ENCODE measurements around the gene KCNK6.

KCNK6 gene

DNA sequence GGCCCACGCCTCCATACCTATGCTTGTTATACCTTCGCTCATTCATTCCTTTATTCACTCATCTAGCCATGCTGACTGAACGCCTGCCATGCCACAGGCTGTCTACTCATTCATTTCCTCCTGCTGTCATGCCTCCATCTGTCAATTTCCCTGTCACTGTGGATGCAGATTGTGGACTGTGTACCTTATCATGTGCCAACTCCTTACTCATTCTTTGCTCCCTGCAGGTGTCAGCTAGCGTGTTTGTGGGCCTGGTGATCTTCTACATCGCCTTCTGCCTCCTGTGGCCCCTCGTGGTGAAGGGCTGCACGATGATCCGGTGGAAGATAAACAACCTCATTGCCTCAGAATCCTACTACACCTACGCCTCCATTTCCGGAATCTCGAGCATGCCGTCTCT lies 50.7 kb downstream of the KCNK6 start:
- Mint-ChIP-seq H3K36me3 (ENCODE audit: low read depth) (peaks cover 9% of the 10 kb centered on the region), H3K4me3 (no peak overlapping the region), H3K27ac (no peak overlapping the region), H3K9me3 (no peaks in the 10 kb centered on the region), H3K4me1 (ENCODE audit: low read depth) (peaks cover 4% of the 10 kb centered on the region), H3K27me3 (peaks cover 28% of the 10 kb centered on the region)
- intact Hi-C loops (cut with micrococcal nuclease), result no loop called here

DNA sequence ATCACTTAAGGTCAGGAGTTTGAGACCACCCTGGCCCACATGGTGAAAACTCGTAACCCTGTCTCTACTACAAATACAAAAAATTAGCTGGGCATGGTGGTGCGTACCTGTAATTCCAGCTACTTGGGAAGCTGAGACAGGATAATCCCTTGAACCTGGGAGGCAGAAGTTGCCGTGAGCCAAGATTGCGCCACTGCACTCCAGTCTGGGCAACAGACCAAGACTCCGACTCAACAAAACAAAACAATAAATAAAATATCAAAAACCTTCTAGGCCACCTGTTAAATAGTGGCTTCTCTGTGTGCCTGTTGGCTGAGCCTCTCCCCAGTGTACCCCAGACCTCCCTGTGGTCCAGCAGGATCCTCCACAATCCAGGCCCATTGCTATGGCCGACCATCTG lies 51.4 kb downstream of the KCNK6 start:
- Mint-ChIP-seq H3K4me1 (ENCODE audit: low read depth) (peaks cover 12% of the 10 kb centered on the region), H3K36me3 (ENCODE audit: low read depth) (peaks cover 12% of the 10 kb centered on the region), H3K9me3 (no peaks in the 10 kb centered on the region), H3K4me3 (no peak overlapping the region), H3K27me3 (peaks cover 26% of the 10 kb centered on the region), H3K27ac (no peak overlapping the region)
- intact Hi-C loops (cut with micrococcal nuclease), result no loop called here

DNA sequence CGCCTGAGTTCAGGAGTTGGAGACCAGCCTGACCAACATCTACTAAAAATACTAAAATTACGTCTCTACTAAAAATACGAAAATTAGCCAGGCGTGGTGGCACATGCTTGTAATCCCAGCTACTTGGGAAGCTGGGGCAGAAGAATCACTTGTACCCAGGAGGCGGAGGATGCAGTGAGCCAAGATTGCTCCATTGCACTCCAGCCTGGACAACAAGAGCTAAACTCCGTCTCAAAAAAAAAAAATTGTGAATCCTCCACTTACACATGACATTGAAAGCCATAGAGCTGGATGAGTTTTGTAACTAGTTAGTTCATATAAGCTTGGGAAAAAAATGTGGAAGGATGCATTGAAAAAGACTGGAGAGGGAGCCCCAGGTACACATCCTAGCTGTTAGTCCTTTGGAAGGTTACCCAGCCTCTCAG lies 54.3 kb downstream of the KCNK6 start:
- Mint-ChIP-seq H3K27ac (peak overlapping the region; percentile 95), H3K4me1 (ENCODE audit: low read depth) (peaks cover 21% of the 10 kb centered on the region)
- intact Hi-C loops (cut with micrococcal nuclease), result loop anchor here (1.0 kb wide), 1 partner anchor 39 kb away; the partner anchor contains the start of gene CATSPERG

DNA sequence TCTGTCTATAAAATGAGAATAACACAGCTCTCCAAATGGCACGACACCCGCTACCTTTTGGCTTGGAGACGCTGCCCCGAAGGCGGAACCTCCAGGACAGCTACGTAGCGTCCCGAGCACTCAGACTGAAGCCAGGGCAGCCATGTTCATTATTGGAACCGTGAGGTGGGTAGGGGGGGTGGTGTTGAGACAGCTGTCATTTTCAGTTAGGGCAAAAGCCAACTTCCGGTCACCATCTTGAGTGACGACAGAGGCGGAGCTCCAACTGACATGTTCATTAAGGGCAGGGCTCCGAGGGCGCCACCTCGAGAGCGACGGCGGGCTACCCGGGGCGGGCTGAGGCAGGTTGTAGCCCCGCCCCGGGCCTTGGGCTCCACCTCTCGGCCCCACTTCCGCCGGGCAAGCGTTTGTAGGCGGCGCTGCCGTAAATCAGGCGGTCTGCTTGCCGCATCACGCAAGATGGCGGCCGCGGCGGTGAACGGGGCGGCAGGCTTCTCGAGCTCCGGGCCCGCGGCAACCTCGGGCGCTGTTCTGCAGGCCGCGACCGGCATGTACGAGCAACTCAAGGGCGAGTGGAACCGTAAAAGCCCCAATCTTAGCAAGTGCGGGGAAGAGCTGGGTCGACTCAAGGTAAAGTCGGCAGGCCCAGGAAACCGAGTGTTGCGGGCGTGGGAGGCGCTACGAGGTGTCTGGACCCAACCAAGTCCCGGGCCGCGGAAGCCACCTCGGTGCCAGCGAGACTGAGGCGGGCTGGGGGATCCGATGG lies 54.9 kb downstream of the KCNK6 start, which contains the start of gene PSMD8:
Gene PSMD8 (plus strand): TSS at position 240 of the 766 bp plus-strand sequence. CDS start 31 bp downstream, at position 271.
- Mint-ChIP-seq H3K9me3 (no peaks in the 10 kb centered on the region), H3K4me3 (peak within 1 kb of the TSS; percentile 92), H3K27me3 (peaks cover 12% of the 10 kb centered on the region), H3K27ac (peak within 1 kb of the TSS; percentile 95), H3K36me3 (ENCODE audit: low read depth) (peaks cover 46% of the 10 kb centered on the region), H3K4me1 (ENCODE audit: low read depth) (peaks cover 24% of the 10 kb centered on the region)
- intact Hi-C loops (cut with micrococcal nuclease), result loop anchor here (1.0 kb wide), 1 partner anchor 39 kb away; the partner anchor contains the start of gene CATSPERG

More for the DNA sequence above, 54.3 kb downstream of the KCNK6 start:
- H3K27me3 Mint-ChIP-seq, result peaks cover 13% of the 10 kb centered on the region
- H3K4me3 Mint-ChIP-seq, result peak overlapping the region; percentile 66
- H3K9me3 Mint-ChIP-seq, result no peaks in the 10 kb centered on the region
- peaks cover 40% of the 10 kb centered on the region for H3K36me3 Mint-ChIP-seq (ENCODE audit: low read depth)

DNA sequence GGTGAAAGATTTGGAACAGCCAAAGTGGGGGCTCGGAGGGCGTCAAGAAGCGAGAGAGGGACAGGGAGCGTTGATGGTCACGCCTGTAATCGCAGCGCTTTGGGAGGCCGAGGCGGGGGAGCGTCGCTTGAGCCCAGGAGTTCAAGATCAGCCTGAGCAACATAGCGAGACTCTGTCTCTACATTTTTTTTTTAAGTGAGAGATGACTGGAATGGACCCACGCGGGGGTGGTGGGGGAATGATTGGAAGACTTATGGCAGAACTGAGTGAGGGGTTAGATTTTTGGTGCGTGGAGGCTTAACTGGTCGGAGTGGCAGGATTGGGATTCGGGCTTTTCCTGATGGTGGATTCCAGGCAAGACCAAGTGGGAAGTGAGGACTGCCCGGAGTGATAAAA lies 55.5 kb downstream of the KCNK6 start:
- peaks cover 26% of the 10 kb centered on the region for H3K4me1 Mint-ChIP-seq (ENCODE audit: low read depth)
- H3K9me3 Mint-ChIP-seq, result no peaks in the 10 kb centered on the region
- H3K27ac Mint-ChIP-seq, result peak overlapping the region; percentile 95
- peaks cover 10% of the 10 kb centered on the region for H3K27me3 Mint-ChIP-seq
- intact Hi-C loops (cut with micrococcal nuclease), result no loop called here
- H3K4me3 Mint-ChIP-seq, result peak overlapping the region; percentile 92
- H3K36me3 Mint-ChIP-seq (ENCODE audit: low read depth), result peaks cover 52% of the 10 kb centered on the region

DNA sequence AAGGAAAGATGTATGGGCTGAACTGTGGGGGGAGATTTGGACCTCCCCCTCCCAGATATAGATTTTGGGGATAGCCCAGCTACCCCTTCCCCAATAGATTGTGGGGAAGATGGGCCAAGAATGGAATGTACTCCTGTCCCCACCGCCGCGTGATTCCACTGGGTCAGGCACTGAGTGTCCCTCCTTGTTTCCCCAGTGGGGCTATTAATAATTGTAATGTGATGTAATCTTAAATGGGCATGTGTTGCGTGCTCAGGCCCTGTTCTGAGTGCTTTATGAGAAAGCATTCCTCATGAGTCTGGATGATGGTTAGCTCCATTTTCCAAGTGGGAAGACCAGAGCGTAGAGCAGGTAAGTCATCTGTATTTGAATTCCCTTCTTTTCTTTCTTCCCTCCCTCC lies 56.1 kb downstream of the KCNK6 start:
- Mint-ChIP-seq H3K4me1 (ENCODE audit: low read depth) (peaks cover 26% of the 10 kb centered on the region), H3K36me3 (ENCODE audit: low read depth) (peaks cover 58% of the 10 kb centered on the region), H3K4me3 (peak overlapping the region; percentile 92), H3K27ac (peak overlapping the region; percentile 95), H3K27me3 (peaks cover 5% of the 10 kb centered on the region), H3K9me3 (no peaks in the 10 kb centered on the region)
- intact Hi-C loops (cut with micrococcal nuclease), result no loop called here

DNA sequence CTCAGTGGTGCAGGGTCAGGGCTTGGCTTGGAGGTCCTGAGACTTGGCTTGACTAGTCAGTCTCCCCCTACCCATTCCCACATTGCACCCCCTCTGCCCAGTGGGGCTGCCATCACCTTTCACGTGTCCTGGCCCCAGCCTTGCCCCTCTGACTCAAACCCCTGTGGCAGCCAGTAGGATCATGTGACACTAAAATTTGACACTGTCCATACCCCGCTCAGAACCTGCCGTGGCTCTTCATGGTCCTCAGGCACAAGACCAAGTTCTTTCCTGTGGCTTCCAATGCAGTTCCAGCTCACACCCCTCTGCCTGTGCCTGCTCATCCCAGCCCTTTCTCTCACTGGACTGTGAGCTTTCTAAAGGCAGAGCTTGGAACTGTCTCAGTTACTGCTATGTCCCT lies 56.9 kb downstream of the KCNK6 start:
- intact Hi-C loops (cut with micrococcal nuclease), result no loop called here
- Mint-ChIP-seq H3K27me3 (peaks cover 4% of the 10 kb centered on the region), H3K9me3 (no peaks in the 10 kb centered on the region), H3K36me3 (ENCODE audit: low read depth) (peaks cover 67% of the 10 kb centered on the region), H3K4me1 (ENCODE audit: low read depth) (peaks cover 26% of the 10 kb centered on the region), H3K27ac (no peak overlapping the region), H3K4me3 (peak overlapping the region; percentile 39)

DNA sequence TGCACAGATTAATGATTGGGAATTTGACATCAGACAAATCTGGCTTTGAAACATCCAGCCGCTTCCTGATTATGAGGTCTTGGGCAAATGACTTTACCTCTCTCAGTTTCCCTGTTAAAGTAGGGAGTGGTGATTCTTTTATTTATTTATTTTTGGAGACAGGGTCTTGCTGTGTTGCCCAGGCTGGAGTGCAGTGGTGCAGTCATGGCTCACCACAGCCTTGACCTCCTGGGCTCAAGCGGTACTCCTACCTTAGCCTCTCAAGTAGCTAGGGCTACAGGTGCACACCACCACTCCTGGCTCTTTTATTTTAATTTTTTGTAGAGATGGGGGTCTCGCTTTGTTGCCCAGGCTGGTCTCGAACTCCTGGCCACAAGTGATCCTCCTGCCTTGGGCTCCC lies 57.4 kb downstream of the KCNK6 start:
- Mint-ChIP-seq H3K9me3 (no peaks in the 10 kb centered on the region), H3K4me1 (ENCODE audit: low read depth) (peaks cover 26% of the 10 kb centered on the region), H3K27me3 (peaks cover 4% of the 10 kb centered on the region), H3K27ac (no peak overlapping the region), H3K4me3 (no peak overlapping the region), H3K36me3 (ENCODE audit: low read depth) (peaks cover 71% of the 10 kb centered on the region)
- intact Hi-C loops (cut with micrococcal nuclease), result no loop called here

DNA sequence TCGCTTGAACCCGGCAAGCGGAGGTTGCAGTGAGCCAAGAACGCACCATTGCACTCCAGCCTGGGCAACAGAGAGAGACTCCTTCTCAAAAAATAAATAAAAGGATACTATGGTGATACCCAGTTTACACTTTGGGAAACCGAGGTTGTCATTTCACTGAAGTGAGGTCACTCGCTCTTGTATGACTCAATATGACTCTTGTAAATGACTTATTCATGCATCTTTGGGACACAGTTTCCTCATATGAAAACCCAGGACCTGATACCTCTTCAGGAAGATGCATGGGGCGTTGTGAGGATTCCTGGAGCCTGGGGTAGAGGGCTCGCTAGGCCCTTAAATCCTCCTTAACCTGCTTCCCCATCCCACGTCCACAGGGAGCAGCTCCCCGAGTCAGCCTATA lies 59.2 kb downstream of the KCNK6 start:
- Mint-ChIP-seq H3K36me3 (ENCODE audit: low read depth) (peaks cover 90% of the 10 kb centered on the region), H3K27ac (no peak overlapping the region), H3K27me3 (peaks cover 3% of the 10 kb centered on the region), H3K4me1 (ENCODE audit: low read depth) (peaks cover 26% of the 10 kb centered on the region), H3K4me3 (no peak overlapping the region), H3K9me3 (no peaks in the 10 kb centered on the region)
- intact Hi-C loops (cut with micrococcal nuclease), result no loop called here

DNA sequence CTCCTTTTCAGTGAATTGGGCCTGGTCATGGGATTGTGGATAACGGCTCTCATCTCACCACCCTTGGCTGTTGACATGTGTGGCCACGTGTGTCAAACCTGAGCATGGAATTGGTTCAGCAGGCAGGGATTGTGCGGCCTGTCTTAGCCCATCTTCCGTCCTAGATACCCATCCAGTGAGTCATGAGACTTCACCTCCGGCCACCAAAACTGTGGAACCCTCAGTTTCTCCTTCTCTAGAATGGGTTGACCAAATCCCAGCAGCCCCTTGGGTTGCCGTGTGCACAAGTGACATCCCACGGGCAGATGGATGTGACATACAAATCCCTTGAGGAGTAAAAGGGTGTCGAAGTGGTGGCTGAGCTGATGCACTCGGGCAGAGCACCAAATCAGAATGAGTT lies 61.5 kb downstream of the KCNK6 start:
- Mint-ChIP-seq H3K27ac (no peak overlapping the region), H3K4me3 (no peak overlapping the region), H3K9me3 (no peaks in the 10 kb centered on the region), H3K27me3 (peaks cover 21% of the 10 kb centered on the region), H3K36me3 (ENCODE audit: low read depth) (peaks cover 97% of the 10 kb centered on the region), H3K4me1 (ENCODE audit: low read depth) (peaks cover 33% of the 10 kb centered on the region)
- intact Hi-C loops (cut with micrococcal nuclease), result no loop called here

Data from dendritic cell treated with granulocyte-macrophage colony-stimulating factor and Interleukin-4, amounts not matched to agents 40 ng/mL and 50 ng/mL, for 4 days (primary cell).